ENCODE data around the gene GIMAP2.

- TF ChIP-seq CTCF (IDR thresholded peaks at IDR 0.05 in 8 of 11, conservative IDR thresholded peaks at IDR 0.05 in 3 of 11): no peak
- TF ChIP-seq POLR2A (IDR thresholded peaks at IDR 0.05): no peak
Measured at GRCh38 chr7:150668472-150668911, 17.0 kb upstream of the GIMAP2 start.
